NB4 (cell line): ENCODE data around the gene TMPRSS3.
A peak's percentile ranks its signal among the peaks of the same experiment; 100 is the strongest.

Experiments used
- DNase-seq: peaks from one replicate; pipeline ENCODE4 v3.0.0; 2010; ENCODE audit warnings: low read depth
- H3K4me3 ChIP-seq: one replicate; pipeline ENCODE4 v1.5.1; 2011; ENCODE audit warnings: mild to moderate bottlenecking, low read depth, low read length, moderate library complexity
- MYC ChIP-seq: IDR thresholded peaks from 2 replicates; pipeline ENCODE4 v1.6.1; 2011; ENCODE audit warnings: low read depth, low read length
- POLR2A ChIP-seq: IDR thresholded peaks from 2 replicates; pipeline ENCODE4 v1.6.1; 2011; ENCODE audit warnings: mild to moderate bottlenecking; ENCODE audit not compliant: insufficient read length; ENCODE audit errors: extremely low read depth
- TF ChIP-seq, protein P1 (sequence below): IDR thresholded peaks from one replicate; pipeline ENCODE4 v1.5.1; 2012; ENCODE audit warnings: low read depth, low read length
- TF ChIP-seq, protein P2 (sequence below): IDR thresholded peaks from 2 replicates; pipeline ENCODE4 v1.6.1; 2011; ENCODE audit warnings: low read depth, low read length

TMPRSS3 gene

DNA sequence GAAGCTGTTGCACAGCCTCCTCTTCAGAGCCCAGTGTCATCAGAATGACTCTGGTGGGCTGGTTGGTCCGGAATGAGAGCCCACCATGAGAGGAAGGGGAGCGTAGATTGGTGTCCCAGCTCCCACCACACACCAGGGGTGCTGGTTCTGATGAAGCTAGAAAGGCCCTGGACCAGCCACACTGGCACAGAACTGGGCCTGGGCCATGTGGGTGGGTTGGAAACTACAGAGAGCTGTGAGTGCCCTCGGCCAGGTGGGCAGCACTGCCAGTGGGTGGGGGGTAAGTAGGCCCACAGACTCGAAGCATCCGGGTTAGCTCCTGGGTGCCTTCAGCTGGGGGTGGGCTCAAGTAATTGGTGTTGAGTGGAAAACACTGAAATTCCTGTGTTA, 17.9 kb downstream of the TMPRSS3 start:
- H3K4me3 ChIP-seq = no peak overlapping the region
- TF ChIP-seq MYC (no peak), POLR2A (no peak)
- TF ChIP-seq, protein P1, sequence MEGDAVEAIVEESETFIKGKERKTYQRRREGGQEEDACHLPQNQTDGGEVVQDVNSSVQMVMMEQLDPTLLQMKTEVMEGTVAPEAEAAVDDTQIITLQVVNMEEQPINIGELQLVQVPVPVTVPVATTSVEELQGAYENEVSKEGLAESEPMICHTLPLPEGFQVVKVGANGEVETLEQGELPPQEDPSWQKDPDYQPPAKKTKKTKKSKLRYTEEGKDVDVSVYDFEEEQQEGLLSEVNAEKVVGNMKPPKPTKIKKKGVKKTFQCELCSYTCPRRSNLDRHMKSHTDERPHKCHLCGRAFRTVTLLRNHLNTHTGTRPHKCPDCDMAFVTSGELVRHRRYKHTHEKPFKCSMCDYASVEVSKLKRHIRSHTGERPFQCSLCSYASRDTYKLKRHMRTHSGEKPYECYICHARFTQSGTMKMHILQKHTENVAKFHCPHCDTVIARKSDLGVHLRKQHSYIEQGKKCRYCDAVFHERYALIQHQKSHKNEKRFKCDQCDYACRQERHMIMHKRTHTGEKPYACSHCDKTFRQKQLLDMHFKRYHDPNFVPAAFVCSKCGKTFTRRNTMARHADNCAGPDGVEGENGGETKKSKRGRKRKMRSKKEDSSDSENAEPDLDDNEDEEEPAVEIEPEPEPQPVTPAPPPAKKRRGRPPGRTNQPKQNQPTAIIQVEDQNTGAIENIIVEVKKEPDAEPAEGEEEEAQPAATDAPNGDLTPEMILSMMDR = no peak
- TF ChIP-seq, protein P2, sequence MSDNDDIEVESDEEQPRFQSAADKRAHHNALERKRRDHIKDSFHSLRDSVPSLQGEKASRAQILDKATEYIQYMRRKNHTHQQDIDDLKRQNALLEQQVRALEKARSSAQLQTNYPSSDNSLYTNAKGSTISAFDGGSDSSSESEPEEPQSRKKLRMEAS = no peak
- DNase-seq = no peak

DNA sequence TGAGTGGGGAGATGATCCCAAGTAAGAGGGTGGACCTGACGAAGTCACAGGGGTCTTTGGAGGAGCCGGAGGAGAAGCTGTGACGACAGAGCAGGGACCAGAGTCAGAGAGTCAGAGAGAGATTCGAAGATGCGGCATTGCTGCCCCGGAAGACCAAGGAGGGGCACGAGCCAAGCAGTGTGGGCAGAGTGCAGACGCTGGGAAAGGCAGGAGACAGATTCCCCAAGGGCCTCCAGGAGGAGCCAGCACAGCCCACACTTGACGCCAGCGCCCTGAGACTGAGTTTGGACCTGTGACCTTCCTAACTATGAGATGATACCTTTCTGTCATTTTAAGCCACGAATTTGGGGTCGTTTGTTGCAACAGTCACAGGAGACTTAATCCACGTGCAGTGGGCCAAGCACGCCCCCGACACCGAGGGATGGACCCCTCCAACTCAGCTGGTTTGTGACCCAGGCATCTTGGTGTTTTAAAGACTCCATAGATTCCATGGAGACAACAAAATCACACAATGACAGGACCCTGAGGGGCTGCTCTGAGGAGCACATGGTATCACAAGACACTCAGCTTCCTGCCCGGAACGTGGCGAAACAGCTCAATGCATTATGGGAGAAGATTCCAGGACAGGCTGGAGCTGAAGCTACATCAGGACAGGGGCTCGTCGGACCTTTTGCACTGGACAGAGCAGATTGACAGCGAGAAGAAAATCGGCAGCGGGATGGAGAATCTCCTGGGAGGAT, 18.5 kb downstream of the TMPRSS3 start:
- H3K4me3 ChIP-seq = no peak overlapping the region
- no peak for DNase-seq
- TF ChIP-seq POLR2A = no peak
- TF ChIP-seq, protein P1 = no peak
- TF ChIP-seq, protein P2 = no peak
- no peak for TF ChIP-seq MYC

DNA sequence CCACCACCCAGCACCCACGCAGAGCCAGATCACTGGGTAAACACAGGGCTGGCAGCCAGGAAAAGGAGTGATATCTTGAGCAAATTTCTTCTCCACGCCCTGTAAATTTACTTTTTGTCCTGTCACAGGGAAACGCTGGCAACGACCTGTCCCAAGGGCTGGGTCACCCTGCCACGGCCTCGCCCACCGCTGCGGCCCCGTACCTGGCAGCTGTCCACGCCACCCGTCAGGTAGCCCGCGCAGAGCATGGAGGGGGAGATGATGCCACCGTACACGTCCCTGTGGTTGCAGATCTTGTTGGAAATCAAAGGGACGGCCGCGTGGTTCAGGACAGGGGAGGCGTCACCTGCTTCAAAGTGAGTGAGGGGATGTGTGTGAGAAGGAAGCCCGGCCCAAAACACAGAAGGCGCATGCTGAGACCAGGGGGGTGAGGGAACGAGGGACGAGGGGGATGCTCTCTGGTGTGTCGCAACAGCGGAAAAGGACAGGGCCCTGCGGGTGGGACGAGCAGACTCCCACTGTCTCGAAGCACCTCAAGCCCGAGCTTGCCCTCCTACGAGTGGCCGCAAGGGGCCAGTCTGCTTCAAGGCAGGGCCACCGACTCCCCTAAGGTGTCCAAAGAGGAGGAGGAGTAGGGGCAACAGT, 19.4 kb downstream of the TMPRSS3 start:
- TF ChIP-seq, protein P1 = peak; percentile 43
- TF ChIP-seq MYC (no peak), POLR2A (no peak)
- DNase-seq = peak; percentile 54
- H3K4me3 ChIP-seq = no peak overlapping the region

DNA sequence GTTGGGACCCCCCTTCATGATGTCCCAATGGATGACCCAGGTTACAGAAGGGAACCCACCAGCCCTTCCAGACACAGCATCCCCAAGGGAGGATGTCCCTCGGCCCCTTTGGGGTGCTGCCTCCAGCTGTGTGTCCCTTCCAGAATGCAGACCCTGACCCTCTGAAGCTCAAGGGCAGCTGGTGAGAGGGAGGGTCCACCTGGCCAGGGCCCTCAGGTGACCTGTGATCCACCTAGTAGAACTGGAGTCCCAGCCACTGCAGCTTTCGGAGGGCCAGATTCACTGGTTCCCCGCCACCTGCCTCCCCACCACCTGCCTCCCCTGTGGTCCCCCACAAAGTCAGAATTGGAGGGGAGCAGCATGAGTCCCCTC, 19.9 kb downstream of the TMPRSS3 start:
- DNase-seq = no peak
- TF ChIP-seq MYC (no peak), POLR2A (no peak)
- TF ChIP-seq, protein P1 = no peak
- TF ChIP-seq, protein P2 = no peak
- no peak overlapping the region for H3K4me3 ChIP-seq

DNA sequence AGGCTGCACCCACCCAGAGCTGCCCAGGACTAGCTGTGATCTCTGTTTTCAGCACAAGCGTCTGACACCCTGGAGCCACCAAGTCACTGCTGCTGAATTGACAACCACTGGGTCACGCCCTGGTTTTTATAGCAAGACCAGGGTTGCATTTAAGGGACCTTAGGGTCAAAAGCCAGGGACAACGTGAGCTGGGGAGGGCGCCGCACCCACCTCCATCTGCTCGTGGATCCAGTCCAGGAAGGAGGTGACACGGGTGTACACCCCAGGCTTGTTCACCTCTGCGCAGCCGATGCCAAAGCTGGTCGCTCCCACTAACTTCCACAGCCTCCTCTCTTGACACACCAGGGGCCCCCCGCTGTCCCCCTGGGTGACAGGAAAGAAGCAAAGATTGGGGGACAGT, 20.3 kb downstream of the TMPRSS3 start:
- DNase-seq = no peak
- no peak for TF ChIP-seq POLR2A
- TF ChIP-seq MYC = no peak

DNA sequence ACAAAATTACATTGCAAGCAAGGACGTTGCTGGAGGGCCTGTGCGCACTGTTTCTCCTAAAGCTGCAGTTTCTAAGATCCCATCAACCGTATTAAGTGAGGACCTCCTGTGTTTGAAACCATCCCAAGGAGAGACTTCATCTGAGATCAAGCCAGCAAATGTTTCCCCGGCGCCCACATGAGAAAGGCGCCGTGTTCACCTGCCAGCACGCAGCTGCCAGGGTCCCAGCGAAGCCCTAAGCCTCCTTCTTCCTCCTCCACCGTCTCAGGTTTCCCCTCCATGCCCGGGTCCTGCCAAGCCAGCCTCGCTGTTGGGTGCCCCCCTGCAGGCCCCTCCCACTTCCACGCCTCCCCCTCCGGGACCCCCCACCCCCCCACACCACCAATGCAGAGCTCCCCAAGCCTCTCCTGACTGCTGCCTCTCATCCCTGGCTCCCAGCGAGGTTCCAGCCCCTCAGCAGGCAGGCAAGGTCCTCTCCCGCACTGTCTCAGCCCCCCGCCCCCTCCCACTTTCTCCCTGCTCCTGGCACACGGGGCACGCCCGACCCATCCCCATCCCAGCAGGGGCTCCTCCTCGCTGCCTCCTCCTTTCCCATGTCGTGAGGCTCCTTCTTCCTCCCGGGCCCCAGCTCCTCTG, 20.9 kb downstream of the TMPRSS3 start:
- H3K4me3 ChIP-seq = no peak overlapping the region
- no peak for DNase-seq
- TF ChIP-seq MYC (no peak), POLR2A (no peak)
- TF ChIP-seq, protein P2 = no peak
- TF ChIP-seq, protein P1 = no peak

More for the DNA sequence above, 20.3 kb downstream of the TMPRSS3 start:
- H3K4me3 ChIP-seq = no peak overlapping the region
